SK-N-MC (cell line): ENCODE measurements around the gene METTL14.

Experiments
- EZH2 ChIP-seq: fragments of 200-600 bp; sonication (generic); IDR thresholded peaks from one replicate; pipeline ENCODE4 v1.6.1; 2017; ENCODE audit warnings: antibody characterized with exemption
- POLR2AphosphoS5 ChIP-seq: IDR thresholded peaks from 2 replicates; pipeline ENCODE4 v1.6.1; 2012; ENCODE audit warnings: mild to moderate bottlenecking, low read depth, low read length, borderline replicate concordance

DNA sequence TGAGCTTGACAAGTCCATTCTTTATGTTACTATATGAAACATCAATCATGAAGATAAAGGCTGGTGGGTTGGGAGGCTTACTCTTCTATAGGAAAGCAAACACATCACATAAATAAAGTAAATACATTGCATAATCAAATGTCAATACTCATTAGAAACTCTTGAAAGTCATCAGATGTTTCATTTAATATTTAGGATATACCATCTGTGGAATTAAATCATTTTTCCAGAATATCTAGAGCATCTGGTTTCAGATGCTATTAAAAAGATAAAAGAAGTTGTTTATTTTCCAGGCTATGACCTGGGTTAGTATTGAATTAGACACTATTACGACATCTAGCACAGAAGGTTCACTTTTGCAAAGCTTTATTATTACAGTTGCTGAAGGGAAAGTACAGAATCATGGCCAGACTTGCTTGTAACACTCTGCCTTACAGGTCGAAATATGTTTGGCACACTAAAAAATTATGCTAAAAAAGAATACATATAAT lies 72.6 kb downstream of the METTL14 start:
- TF ChIP-seq EZH2 = no peak
- no peak for TF ChIP-seq POLR2AphosphoS5
